ENCODE data around the gene YY1.
"Not testable (repeated sequence)": the region's sequence is repeated elsewhere in the genome, so short reads cannot be mapped to it uniquely, and the experiment has no call there.

YY1 gene

GRCh38 chr14:100238419-100239210 lies at the start of gene YY1:
Gene YY1 (plus strand): TSS chr14:100239144. CDS start chr14:100239245, 101 bp downstream.
- peak; percentile 97 for DNase-seq

DNA sequence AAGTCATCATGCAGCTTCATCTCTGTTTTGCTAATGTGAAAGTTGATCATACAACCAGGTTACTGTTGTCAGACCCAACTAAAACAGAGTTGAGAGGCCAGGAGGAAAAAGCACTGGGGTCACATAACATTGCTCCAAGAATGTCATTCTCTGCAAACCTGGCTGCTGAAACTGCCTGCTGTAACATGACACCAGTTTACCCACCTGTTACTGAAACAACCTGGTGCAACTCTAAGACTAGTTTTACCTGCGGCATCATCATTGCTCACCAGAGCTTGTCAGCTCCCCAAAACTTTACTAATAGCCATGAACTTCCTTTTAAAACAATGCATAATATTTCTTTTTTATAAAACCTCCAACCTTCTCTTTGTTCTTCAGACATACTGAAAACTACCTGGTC lies 48.8 kb upstream of the YY1 start:
- no peak for DNase-seq

DNA sequence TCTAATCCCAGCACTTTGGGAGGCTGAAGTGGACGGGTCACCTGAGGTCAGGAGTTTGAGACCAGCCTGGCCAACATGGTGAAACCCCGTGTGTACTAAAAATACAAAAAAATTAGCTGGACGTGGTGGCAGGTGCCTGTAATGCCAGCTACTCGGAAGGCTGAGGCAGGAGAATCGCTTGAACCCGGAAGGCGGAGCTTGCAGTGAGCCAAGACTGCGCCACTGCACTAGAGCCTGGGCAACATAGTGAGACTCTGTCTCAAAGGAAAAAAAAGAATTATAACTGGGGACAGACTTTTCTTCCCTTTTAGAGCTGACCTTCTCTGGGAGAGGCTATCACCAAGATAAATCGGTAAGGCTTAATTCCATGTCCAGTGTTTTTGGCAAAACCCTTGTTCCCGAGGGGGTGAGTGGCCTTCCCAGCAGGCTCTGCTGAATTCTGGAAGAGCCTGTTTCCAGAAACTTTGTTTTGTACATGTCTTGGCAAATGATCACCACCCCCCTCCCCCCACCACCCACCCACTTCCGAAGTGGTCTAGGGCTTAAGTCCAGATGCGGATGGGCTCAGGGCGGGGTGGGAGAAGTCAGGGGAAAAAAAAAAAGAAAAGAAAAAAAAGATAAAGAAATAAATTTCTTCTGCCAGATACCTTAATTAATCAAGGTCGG lies 47.2 kb upstream of the YY1 start:
- no peak for DNase-seq

GRCh38 chr14:100192250-100192671 lies 46.7 kb upstream of the YY1 start:
- DNase-seq: no peak

DNA sequence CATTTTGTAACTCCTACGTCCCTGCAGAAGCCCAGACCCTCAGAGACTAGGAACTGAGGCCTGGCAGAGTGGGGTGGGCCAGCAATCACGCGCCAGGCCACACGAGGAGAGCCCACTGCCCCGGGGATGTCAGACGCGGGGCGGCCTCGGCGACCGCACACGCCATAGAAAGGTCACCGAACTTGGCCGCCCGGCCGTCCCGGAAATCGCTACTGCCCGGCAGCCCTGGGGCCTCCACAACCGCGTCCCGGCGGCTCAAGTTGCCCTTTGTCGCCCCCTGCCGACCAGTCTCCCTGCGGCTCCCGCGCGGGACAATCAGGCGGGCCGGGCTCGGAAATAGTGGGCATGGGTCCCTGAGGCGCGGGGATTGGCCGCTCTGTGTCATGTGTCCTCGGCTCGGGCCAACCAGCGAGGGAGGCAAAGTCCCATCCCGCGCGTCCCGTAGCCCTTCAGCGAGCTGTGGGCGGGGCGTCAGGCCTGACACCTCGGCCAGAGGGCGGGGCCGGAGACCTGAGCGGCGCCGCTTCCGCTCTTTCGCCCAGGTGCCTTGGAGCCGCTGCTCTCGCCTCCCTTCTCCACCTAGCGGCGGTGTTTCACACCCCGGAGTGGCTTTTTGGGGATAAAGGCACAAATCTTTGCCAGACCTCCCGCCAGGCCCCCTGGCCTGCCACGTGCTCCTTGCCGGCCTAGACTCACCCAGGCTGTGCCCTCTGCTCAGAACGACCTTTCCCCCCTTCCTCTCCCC lies 46.1 kb upstream of the YY1 start:
- DNase-seq: peak; percentile 98

DNA sequence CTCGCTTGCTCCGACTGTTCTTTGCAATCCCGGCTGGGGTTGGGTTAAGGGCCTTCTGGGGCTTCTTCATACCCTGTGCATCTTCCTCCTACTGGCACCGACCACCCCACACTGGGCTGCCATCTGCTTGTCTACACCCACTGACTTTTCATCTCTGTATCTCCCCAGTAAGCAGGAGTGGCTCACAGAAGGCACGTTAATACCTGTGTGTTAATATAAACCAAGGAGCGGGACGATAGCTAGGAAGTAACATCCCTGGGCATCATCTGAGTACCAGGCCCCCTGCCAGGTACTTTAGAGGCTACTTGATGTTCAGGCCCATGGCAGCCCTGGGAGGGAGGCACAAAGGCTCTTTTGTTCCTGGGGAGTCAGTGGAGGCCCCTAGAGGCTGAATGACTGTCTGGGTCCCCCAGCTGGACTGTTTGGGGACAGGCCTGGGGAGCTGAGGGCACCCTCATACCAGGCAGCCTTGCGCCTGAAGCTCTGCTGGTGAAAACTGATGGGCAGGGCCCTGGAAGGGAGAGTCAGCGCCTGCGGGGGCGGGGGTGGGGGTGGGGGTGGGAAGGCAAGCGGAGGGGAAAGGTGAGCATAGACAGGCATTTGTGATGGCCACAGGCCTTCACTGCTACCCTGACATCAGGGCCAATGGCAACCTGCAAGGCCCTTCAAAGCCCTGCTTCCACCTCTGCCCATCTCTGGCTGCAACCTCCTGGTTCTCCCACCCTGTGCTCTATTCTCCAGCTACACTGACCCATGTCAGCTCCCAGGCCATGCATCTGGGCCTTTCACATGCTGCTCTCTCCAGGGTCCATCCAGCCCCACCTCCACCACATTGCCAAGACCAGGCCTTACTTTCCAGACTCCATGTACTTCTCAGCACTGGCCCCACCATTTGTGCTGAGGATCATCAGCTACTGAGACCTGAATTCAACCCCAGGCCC lies 45.3 kb upstream of the YY1 start:
- DNase-seq: peak; percentile 27

DNA sequence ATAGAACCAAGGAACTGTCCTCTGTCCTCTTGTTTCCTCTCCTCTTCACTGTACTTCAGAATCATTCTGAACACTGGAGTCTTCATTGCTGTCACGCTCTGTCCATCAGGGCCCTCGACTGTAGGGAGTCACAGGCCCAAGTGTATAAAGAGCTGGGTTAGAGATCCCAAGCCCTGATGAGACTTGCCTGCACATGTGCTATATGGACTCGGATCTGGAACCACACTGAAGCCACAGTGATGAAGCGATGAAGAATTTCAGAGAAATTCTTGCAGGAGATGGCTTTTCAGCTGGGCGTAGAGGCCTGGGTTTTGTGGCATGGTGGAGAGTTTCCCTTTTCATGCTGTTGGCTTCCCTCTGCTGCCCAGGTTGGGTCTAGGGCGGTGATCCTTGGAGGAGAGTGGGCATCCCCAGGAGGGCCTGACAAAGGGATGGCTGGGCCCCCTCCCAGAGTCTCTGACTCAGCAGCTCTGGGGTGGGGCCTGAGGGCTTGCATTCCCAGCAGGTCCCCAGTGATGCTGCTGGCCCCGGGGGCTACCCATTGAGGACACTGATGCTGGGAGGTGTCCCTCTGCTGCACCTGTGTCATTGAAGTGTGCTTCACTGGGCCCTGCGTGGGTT lies 39.6 kb upstream of the YY1 start:
- no peak for DNase-seq

- no peak for DNase-seq
Measured at GRCh38 chr14:100200311-100200710, 38.6 kb upstream of the YY1 start.

GRCh38 chr14:100201701-100202100 lies 37.2 kb upstream of the YY1 start:
- no peak for DNase-seq

DNA sequence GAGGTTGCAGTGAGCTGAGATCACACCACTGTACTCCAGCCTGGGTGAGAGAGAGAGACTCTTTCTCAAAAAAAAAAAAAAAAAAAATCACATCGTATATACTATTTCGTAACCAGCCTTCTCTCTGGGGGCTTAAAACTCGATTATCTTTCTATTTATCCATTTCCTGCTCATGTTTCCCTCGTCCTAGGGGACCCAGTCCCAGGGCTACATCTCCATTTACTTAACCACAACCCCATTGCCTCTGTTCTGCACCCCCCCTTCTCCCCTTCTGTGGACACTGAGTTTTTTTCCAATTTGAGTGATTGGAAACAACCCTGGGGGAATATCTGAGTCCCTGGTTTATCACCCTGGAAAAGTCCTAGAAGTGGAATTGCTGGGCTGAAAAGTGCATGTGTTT lies 36.2 kb upstream of the YY1 start:
- no peak for DNase-seq

DNA sequence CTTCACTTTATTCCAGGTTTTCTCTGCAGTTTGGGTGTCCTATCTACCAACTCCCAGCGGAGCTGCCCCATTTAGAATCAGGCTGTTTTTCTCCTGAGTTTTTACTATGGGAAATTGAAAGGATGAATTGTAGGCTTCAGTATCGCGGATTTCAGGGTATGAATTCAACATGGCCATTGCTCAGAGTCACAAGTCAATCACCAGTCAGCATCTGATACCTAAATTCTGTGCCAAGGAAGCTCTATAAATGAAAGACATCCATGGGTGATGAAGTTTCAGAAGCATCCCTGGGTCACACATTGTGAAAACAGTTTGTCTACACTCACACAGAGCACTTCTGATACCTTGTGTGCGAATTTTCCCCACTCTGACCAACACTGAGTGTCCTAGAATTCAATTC lies 35.8 kb upstream of the YY1 start:
- DNase-seq: no peak

GRCh38 chr14:100203962-100204834 lies 34.7 kb upstream of the YY1 start:
- DNase-seq: no peak

DNA sequence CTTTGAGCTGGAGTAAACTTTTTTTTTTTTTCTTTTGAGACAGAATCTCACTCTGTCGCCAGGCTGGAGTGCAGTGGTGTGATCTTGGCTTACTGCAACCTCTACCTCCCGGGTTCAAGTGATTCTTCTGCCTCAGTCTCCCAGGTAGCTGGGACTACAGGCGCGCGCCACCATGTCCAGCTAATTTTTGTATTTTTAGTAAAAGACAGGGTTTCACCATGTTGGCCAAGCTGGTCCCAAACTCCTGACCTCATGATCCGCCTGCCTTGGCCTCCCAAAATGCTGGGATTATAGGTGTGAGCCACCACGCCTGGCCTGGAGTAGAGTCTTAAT lies 34.1 kb upstream of the YY1 start:
- not testable (repeated sequence) for DNase-seq

DNA sequence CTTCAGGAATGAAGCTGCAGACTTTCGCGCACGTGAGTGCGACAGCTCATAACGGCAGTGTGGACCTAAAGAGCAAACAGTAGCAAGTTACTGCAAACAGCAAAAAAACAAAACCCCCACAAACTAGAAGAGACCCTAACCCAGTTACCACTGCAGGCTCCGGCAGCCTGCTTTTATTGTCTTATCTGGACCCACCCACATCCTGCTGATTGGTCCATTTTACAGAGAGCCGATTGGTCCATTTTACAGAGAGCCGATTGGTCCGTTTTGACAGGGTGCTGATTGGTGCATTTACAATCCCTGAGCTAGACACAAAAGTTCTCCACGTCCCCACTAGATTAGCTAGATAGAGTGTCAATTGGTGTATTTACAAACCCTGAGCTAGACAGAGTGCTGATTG lies 31.4 kb upstream of the YY1 start:
- DNase-seq: not testable (repeated sequence)

DNA sequence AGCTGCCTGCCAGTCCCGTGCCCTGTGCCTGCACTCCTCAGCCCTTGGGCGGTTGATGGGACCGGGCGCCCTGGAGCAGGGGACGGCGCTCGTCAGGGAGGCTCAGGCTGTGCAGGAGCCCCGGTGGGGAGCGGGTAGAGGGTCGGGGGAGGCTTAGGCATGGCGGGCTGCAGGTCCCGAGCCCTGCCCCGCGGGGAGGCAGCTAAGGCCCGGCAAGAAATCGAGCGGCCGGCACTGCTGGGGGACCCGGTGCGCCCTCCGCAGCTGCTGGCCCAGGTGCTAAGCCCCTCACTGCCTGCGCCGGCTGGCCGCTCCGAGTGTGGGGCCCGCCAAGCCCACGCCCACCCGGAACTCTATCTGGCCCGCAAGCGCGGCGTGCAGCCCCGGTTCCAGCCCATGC lies 30.8 kb upstream of the YY1 start:
- DNase-seq: not testable (repeated sequence)

DNA sequence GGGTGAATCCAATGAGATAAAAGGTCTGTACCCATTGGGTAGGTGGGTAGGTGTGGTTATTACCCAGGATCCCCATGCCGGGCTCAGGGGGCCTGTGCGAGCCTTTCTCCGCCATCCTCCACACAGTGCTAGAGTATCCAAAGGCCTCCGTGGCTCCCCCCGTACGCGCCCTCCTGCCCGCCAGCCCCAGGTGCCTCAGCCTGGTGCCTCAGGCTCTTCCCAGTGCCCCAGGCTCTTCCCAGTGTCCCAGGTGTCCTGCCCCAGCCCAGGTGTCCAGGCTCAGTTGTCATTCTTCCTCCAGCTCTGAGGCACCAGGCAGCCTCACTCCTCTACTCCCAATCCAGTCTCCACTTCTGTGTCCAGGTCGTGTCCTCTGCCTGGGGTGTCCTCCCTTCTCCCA lies 27.6 kb upstream of the YY1 start:
- DNase-seq: no peak

GRCh38 chr14:100211893-100212292 lies 27.1 kb upstream of the YY1 start:
- no peak for DNase-seq

GRCh38 chr14:100212476-100213333 lies 26.2 kb upstream of the YY1 start:
- no peak for DNase-seq

- no peak for DNase-seq
Measured at GRCh38 chr14:100213587-100213955, 25.4 kb upstream of the YY1 start.

Data from midbrain (tissue), 1 donor.